DOHH2 (cell line): ENCODE measurements around the gene SPATA13.

Experiments
- CTCF ChIP-seq: fragments of 200-600 bp; sonication (generic); IDR thresholded peaks from one replicate; pipeline ENCODE4 v1.5.1; 2014; ENCODE audit warnings: antibody characterized with exemption, mild to moderate bottlenecking, low read depth, low read length; ENCODE audit not compliant: poor library complexity, severe bottlenecking
- EZH2phosphoT487 ChIP-seq: fragments of 200-600 bp; sonication (generic); IDR thresholded peaks from 2 replicates; pipeline ENCODE4 v1.6.1; 2017; ENCODE audit warnings: borderline replicate concordance, mild to moderate bottlenecking, antibody characterized with exemption, low read length, moderate library complexity, mixed read lengths

DNA sequence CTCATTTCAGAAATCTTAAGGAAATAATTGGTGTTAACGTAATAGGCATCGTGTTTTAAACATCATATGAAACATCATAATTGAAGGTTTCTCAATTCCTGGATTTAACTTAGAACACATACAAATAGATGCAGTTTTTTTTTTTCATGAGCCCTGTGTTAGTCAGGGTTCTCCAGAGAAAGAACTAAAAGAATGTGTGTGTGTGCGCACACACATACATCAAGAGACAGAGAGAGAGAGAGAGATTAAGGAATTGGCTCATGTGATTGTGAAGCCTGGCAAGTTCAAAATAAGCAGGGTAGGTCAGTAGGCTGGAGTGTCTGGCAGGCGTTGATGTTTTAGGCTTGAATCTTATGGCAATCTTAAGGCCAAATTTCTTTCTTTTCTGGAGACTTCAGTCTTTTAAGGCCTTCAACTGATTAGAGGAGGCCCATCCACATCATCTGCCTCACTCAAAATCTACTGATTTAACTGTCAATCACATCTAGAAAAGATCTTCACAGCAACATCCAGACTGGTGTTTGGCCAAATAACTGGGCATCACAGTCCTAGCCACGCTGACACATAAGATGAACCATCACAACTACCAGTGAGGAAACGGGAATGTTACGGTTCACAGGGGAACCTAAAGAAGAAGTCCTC lies 25.2 kb downstream of the SPATA13 start:
- no peak for TF ChIP-seq CTCF
- TF ChIP-seq EZH2phosphoT487 = no peak
